GM21619 (cell line): ENCODE results near the gene OTOS.

Experiments
- ATAC-seq: cut with Tn5 transposase; IDR thresholded peaks from one replicate; pipeline ENCODE4 v1.9.1; 2021; ENCODE audit not compliant: unreplicated experiment

The OTOS gene

DNA sequence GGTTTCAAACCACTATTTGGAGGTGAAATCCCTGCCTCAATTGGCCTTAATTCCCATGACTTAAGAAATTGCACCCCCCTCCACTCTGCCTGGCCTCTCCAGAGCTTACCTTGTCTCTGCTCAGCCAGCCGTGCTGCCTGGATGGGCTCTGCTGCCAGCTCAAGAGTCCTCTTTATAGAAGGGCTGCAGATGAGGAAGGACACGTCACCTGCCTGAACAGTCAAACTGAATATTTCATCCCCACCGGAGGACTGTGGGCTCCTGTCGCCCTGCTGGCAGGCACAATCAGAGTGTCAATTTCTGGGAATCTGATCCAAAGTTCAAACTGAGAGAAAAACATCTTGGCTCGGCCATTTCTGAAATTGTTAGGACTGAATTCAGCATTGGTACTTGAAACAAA, at the start of gene OTOS:
Gene OTOS (minus strand): TSS at position 148 of the 400 bp plus-strand sequence. CDS start 332 bp downstream, outside the sequence.
- no peak for ATAC-seq

DNA sequence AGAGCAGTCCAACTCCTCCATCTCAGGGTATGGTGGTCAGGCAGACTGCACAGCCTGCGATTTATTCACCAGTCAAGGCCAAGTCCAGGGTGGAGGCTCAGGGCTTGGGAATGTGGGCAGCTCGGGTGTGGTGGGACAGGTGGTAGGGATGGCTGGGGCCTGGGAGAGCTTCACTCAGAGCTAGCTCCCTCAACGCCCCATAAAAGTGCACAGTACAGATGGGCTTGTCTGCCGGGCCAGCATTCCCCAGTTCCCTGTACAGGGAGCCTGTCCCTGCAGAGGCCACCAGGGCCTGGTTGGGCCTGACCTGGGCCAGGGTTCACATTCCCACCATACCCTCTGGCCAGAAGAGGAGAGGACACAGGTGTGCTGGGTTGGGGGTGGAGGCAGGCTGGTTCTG, 49.2 kb upstream of the OTOS start:
- ATAC-seq, result no peak

DNA sequence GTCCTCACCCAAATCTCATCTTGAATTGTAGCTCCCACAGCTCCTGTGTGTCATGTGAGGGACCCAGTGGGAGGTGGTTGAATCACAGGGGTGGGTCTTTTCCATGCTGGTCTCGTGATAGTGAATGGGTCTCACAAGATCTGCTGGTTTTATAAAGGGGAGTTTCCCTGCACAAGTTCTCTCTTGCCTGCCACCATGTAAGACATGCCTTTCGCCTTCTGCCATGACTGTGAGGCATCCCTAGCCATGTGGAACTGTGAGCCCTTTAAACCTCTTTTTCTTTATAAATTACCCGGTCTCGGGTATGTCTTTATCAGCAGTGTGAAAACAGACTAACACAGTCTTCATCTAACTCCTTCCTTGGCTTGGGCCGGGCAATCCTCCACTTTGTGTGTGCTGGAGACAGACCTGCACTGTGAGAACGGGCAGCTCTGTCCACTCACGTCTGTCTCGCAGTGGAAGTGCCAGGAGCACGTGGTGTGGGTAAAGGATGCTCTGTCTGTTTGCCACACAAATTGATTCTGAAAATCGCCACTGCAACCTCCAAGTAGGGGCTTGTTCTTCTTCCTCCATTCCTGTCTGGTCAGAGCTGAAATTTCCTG, 47.6 kb upstream of the OTOS start:
- no peak for ATAC-seq

GRCh38 chr2:240186191-240186725, 45.8 kb upstream of the OTOS start:
- no peak for ATAC-seq

- ATAC-seq, result no peak
Observed at GRCh38 chr2:240184656-240185055, 44.2 kb upstream of the OTOS start.

- ATAC-seq, result no peak
Observed at GRCh38 chr2:240183875-240184590, 43.6 kb upstream of the OTOS start.

- no peak for ATAC-seq
Observed at GRCh38 chr2:240183006-240183874, 42.8 kb upstream of the OTOS start.

DNA sequence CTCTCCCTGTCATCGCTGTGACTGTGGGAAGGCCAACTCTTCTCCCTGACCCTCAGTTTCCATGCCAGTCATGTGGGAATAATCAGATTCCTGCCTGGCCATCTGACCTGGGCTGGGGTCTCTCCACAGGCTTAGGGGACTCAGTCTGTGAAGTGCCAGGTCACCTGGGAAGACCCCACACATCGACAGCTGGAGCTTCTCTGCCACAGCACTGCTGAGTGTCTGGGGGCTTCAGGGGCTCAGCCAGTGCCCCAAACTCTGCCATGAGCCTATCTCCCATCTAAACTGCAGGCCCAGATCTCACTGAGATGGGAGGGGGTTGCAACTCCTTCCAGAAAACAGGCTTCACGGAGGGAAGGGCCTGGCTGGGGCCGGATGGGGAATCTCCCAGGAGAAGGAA, 42.0 kb upstream of the OTOS start:
- no peak for ATAC-seq

DNA sequence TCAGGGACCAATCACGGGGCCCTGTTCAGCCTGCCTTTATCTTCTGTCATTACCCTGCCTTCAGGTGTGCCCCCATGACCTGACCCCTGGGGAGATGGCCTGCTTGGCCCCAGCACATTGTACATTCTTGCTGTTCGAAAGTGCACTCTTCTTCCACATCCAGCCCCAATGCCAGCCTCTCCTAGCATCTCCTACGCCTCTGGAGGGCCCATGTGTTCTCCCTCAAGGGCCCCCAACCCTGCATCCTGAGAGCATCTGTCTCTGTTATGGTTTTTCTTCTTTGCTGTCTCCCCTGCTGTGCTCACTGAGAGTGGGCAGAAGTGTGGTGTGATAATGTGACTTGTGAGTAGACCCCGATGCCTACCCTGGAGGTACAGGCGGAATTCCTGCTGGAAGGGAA, 41.5 kb upstream of the OTOS start:
- no peak for ATAC-seq

GRCh38 chr2:240179941-240180666, 39.6 kb upstream of the OTOS start:
- ATAC-seq, result no peak

DNA sequence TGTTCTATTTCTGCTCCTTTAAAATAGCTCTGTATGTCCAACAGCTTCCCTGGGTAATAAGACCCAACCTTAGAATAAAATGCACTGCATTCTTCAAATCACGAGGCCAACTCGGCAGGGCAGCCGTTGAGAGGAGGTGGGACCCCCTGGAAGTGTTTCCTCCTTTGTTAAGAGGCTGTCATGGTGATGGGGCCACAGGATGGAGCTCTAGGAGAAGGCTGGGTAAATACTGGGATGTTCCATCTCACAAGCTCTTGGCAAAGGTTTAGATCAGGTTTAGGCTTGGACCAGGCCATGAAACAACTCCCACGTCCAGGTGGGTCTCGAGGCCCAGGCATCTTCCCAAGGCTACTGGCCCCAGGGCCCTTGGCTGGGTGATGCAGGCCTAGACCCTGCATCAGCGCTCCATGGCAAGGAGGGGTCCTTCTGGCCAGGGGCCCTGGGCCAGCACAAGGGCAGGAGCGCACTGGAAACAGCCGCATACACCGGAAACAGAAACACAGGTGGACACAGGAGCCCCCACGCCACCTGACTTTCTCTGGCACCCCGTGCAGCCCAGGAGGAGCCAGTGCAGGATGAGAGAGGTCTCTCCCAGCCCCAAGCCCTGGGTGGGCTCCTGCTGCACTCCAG, 38.8 kb upstream of the OTOS start:
- ATAC-seq, result no peak

GRCh38 chr2:240178564-240178963, 38.1 kb upstream of the OTOS start:
- ATAC-seq, result no peak

DNA sequence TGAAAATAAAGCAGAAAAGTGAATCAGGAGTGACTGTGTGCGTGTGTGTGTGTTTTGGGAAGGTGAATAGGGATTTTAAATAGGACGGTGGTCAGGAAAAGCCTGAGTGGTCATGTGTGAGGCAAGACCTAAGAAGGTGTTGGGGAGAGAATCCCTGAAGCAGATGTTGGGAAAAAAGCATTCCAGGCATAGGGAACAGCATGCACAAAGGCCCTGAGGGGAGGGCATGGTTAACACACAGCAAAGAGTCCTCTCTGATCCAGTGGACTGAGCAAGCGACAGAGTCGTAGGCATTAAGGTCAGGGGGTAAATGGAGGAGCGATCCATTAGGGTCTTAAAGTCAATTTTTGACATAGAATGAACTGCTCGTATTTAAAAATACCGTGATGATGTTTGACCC, 34.0 kb upstream of the OTOS start:
- no peak for ATAC-seq

GRCh38 chr2:240172071-240172895, 31.8 kb upstream of the OTOS start:
- ATAC-seq, result no peak

GRCh38 chr2:240170883-240171282, 30.4 kb upstream of the OTOS start:
- no peak for ATAC-seq

GRCh38 chr2:240170354-240170735, 29.9 kb upstream of the OTOS start:
- no peak for ATAC-seq

DNA sequence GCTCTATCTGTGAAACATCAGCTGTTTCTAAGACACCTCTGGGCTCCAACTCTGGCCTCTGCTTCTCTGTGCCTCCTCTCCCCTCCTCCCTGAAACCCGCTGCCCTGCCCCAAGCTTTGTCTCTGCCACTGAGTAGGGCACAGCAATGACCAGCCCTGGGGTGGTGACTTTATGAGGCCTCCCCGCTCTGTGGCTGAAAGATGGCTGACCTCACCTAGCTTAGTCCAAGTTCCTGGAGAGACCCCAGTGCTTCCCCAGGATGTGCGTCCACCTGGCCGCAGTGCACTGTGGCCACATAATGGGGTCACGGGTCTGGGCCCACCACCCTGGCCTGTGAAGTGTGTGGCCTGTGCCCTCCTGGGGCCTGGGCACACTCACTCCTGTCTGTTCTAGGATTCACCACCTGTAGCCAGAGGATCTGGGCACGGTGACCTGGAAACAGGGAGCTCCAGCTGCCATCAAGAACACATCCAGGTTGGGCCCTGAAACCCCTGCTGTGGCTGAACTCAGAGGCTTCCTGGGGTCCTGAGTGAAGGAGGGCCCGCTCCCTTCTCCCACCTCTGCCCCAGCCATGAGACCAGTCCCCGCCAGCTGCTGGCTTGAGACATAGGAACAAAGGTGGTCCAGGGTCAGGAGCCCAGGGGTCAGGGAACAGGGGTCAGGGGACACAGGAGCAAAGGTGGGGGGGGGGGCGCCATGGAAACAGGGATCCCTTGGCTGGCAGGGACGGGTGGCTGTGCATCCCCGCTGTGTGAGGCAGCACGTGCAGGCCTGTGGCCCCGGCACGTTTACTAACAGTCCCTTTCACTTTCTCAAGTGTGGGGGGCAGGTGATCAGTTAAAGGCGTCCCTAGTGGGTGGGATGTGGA, 29.3 kb upstream of the OTOS start:
- ATAC-seq, result no peak

DNA sequence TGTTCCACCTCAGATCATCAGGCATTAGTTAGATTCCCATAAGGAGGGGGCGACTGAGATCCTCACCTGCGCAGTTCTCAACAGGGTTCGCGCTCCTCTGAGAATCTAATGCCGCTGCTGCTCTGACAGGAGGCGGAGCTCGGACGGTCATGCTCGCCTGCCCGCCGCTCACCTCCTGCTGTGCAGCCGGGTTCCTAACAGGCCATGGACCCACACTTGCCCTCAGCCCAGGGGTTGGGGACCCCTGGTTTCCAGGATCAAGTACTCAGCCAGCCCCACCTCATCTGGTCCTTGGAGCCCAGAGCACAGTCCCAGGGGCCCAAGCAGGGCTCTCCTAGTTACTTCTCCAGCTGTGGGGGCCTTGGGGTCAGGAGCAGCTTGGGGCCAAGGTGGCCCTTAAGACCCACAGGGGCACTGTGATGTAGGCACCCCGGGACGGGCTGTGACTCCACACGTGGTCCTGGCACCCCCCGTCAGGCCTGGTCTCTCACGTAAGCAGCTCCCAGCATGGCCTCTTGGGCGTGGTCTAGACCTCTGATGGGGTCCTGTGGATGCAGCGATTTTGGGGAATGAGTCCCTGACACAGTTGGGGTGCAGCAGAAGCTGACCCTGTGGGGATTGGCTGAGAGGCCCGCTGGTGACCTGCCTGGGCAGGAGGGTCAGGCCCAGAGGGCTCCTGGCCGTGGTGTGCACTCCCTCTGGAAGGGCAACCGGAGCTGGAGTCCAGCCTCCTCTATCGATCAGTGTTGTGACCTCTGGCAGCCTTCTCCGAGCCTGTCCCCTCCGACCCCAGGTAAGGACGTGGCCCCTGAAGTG, 28.3 kb upstream of the OTOS start:
- no peak for ATAC-seq
